HTERT RPE-1 (cell line): Measurements from ENCODE around the gene IKZF3.
"Not testable (repeated sequence)": the region's sequence is repeated elsewhere in the genome, so short reads cannot be mapped to it uniquely, and the experiment has no call there.

Experiments used
- in situ Hi-C: fragments of 300-500 bp; cut with MboI; formaldehyde crosslinking; loops from 4 replicates; pipeline ENCODE4 v1.14.3; 2020; ENCODE audit warnings: low sequenced_read_pairs

IKZF3 gene

DNA sequence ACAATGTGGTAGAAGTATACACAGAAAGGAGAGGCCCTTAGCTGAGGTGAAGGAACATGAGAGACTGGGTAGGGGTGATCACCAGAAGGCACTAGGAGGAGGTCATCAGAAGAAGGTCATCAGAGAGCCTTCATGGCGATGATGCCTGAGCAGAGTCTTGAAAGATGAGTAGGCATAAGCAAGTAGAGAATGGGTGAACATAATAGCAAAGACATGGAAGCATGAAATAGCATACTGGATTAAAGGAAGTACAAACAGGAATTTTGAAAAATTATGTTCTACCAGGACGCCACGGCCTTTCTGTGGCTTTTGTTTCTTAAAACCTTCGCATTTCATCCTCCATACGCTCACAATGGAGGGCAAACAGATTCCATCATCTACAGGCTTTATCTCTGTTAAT, 2.9 kb downstream of the IKZF3 start:
- in situ Hi-C loops: no loop called here

DNA sequence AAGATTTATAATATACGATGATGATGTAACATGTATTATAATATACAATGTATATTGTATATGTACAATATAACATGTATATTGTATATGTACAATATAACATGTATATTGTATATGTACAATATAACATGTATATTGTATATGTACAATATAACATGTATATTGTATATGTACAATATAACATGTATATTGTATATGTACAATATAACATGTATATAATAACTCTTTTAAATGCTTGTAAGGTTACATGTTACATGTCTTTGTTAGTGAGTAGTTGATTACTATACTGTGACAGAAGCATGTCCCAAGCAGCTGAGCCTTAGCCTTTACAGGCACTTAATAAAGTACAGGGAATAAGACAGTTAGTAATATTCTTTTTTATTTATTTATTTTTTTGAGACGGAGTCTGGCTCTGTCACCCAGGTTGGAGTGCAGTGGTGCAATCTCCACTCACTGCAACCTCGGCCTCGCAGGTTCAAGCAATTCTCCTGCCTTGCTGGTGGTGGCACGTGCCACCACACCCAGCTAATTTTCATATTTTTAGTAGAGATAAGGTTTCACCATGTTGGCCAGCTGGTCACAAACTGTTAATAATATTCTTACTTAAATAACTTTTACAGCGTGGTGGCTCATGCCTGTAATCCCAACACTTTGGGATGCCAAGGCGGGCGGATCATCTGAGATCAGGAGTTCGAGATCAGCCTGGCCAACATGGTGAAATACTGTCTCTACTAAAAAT, 8.0 kb downstream of the IKZF3 start:
- in situ Hi-C loops: not testable (repeated sequence)

DNA sequence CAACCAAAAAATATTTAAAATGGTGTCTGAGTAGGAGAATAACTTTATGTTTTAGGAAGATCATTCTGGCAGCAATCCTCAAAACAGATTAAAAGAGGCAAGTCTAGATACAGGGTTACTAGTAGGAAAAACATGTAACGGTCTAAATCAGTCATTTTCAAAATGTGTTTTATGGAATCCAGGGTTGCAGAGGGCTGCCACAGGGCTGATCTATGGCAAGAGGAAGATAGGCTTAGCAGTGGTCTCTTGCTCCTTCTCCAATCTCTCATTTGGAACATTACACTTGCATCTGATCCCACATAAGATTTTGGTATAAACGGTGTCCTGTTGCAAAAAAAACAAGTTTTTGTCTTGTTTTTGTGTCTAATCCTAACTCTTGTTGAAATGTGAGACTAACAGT, 9.2 kb downstream of the IKZF3 start:
- in situ Hi-C loops: no loop called here

DNA sequence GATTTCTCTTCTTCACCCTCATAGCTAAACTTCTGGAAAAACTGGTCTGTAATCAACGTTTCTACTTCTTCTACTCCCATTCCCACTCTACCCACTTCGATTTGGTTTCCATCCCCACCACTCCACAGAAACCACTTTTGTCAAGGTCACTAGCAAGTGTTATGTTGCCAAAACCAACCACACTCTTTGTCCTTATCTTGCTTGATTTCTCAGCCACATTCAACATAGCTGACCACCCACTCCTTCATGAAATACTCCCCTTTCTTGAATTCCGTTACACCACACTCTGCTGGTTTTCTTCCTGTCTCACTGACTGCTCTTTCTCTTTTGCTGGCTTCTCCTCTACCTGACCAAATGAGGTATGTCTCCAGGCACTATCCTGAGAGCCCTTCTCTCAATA, 11.9 kb downstream of the IKZF3 start:
- in situ Hi-C loops: no loop called here

DNA sequence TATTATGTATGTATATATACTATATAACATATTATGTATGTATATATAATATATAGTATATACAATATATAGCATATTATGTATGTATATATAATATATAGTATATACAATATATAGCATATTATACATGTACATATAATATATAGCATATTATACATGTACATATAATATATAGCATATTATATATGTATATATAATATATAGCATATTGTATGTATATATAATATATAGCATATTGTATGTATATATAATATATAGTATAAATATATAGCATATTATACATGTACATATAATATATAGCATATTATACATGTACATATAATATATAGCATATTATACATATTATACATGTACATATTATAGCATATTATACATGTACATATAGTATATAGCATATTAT, 13.9 kb downstream of the IKZF3 start:
- in situ Hi-C loops: not testable (repeated sequence)

DNA sequence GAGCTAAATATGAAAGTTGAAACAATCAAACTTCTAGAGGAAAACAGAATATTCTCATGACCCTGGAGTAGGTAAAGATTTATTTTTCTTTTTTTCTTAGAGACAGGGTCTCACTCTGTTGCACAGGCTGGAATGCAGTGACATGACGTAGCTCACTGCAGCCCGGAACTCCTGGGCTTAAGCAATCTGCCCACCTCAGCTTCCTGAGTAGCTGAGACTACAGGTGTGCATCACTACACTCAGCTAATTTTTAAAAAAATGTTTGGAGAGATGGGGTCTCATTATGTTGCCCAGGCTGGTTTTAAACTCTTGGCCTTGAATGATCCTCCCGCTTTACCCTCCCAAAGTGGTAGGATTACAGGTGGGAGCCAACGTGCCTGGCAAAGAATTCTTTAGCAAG, 15.5 kb downstream of the IKZF3 start:
- in situ Hi-C loops: no loop called here

DNA sequence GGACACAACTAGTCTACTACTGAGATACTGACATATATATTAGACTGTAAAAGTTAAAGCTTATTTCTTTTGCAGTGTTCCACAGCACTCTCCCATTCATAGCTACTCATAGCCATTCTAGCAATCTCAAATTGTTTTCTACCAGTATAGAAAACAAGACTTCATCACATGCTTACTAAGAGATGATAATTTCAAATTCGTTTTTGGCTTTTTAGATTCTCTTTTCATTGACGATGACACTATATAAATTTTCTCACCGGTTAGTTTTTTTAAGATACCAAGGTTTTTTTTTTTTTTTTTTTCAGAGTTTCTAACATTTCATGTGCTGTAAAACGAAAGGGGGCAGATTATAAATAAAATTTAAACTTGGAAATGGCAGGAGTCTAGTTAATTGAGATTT, 17.9 kb downstream of the IKZF3 start:
- in situ Hi-C loops: no loop called here

DNA sequence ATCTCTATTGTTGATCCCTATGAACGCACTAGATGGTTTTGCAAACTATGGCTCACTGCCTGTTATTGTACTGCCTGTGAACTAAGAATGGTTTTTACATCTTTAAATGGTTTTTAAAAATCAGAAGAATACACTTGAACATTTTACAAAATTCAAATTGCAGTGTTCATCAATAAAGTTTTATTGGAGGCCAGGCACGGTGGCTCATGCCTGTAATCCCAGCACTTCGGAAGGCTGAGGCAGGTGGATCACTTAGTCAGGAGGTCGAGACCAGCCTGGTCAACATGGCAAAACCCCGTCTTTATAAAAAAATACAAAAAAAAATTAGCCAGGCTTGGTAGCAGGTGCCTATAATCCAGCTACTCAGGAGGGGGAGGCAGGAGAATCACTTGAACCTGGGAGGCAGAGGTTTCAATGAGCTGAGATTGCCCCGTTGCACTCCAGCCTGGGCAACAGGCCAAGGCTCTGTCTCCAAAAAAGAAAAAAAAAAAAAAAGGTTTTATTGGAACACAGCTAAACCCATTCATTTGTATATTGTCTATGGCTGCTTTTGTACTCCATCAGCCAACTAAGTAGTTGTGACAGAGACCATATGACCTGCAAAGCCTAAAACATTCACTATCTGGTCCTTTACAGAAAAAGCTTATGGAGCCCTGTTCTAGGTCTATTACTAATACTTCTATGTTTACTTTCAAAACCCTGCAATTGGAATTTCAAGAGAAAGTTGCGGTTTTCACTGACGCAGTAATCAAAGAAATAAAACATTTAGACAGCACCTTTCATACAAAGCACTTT, 18.9 kb downstream of the IKZF3 start:
- in situ Hi-C loops: no loop called here

DNA sequence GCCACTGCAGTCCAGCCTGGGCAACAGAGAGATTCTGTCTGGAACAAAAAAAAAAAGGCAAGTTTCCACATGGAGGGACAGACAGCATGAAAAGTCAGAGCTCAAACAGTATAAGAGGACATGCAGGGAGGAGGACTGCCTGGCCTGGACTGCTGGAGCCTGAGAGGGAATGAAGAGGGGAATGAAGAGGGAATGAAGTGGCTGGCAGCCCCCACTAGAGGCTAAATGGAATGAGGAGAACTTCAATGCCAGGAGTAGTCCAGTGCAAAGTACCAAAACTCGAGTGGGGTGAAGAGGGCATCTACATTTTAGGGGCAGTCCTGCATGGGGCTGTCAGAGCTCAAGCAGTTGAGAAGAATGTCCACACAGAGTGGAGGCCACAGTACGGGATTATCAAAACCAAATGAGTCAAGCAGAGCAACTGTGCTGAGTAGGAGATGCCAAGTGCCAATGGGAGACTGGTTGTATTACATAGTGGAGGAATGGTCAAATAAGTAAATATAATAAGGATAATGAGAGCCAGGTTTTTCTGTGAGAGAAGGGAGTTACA, 22.9 kb downstream of the IKZF3 start:
- in situ Hi-C loops: no loop called here

DNA sequence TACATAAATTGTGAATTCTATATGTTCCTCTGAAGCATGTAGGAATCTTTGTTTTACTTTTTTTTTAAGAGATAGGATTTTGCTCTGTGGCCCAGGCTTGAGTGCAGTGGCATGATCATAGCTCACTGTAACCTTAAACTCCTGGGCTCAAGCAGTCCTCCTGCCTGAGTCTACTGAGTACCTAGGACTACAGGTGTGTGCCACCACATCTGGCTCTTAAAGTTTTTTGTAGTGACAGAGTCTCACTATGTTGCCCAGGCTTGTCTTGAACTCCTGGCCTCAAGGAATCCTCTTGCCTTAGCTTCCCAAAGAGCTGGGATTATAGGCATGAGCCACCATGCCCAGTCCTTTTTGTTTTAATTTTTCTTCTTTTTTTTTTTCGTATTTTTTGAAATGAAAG, 25.3 kb downstream of the IKZF3 start:
- in situ Hi-C loops: no loop called here

DNA sequence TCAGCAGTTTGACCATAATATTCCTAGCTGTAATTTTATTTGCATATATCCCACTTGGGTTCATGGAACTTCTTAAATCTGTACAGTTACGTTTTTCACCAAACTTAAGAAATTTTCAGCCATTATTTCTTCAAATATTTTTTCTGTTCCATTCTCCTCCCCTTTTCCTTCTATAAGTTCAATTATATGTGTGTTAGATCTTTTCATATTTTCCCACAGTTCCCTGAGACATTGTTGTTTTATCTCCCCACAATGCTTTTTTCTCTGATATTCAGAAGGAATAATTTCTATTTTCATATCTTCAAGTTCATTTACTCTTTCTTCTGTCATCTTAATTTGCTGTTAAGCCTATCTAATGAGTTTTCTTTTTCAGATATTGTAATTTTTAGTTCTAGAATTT, 26.1 kb downstream of the IKZF3 start:
- in situ Hi-C loops: no loop called here

DNA sequence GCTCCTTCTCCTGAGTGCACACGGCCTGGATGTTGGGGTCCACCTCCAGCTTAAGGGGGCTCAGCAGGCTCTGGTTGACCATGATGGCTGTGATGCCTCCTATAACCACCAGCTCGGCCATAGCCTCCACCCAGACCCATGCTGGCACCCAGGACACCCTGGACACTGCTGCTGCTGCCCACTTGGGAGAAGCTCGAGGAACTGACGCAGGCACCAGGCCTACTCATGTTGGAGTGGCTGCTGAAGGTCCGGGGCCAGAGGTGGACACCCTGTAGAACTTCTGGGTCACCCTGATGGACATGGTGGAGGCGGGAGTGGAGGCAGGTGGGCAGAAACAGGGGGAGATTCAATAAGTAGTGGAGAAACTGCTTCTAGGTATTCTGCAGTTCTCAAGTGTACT, 28.0 kb downstream of the IKZF3 start:
- in situ Hi-C loops: no loop called here

DNA sequence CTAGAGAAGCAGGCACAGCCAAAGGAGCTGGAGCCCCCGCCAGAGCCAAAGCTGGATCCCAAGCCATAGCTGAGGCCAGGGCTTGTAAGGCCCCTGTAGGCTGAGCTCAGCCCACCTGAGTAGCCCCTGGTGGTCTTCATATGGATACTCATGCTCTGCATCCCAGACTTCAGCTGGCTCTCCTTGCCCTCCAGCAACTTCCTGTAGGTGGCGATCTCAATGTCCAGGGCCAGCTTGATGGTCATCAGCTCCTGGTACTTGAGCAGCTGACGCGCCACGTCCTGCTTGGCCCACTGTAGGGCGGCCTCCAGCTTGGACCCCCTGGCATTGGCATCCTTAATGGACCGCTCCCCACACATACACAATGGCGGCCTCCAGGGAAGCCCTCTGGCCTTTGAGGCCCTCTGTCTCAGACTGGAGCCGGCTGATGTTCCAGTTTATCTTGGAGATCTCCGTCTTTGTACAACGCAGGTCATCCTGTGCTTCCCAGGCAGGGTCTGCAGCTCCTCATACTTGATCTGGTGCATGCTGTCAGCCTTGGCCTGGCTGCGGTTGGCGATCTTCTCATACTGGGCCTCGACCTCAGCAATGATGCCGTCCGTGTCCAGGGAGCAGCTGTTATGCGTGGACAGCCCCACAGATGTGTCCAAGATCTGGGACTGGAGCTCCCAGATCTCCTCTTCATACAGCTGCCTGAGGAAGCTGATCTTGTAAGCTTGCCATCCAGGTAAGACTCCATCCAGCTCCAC, 28.9 kb downstream of the IKZF3 start:
- in situ Hi-C loops: no loop called here

DNA sequence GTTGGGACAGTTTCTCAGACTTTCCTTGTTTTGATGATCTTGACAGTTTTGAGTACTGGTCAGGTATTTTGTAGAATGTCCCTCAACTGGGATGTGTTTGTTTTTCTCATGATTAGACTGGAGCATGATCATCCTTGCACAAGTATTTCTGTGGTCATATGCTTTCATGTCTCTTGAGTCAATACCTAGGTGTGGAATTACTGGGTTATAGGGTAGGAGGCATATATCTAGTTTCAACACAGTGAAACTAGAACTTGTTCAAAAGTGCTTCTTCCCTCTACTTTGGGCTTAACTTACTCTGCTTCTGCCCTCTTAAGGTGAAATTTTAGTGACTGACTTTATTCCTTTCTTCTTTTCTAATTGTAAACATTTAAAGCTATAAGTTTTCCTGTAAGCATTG, 30.1 kb downstream of the IKZF3 start:
- in situ Hi-C loops: no loop called here

DNA sequence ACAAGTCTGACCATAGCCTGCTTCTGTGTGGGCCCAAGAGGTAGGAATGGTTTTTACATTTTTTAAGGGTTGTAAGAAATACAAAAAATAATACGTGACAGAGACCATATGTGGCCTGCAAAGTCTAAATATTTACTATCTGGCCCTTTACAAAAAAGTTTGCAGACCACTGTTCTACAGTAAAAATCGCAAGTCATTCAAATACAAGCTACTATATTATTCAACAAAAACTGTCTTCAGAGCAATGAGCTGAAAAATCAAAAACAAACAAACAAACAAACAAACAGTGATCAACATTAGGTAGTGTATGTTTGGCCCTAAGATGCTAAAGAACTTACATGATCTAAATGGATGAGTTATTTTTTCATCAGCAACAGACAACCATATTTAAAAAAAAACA, 32.5 kb downstream of the IKZF3 start:
- in situ Hi-C loops: no loop called here

DNA sequence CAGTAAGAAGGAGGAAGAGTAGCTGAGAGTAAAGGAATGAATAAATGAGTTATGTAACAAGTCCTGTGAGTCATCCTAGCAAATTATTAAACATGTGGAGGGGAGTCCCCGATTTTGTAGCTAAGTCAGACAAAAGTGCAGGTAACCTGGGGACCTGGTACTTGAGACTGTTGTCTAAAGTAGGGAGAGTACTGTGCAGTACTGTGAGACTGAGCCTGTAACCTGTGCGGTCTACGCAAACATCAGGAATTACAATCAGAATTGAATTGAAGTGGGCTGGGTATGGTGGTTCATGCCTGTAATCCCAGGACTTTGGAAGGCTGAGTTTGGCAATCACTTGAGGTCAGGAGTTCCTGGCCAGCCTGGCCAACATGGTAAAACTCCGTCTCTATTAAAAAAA, 35.7 kb downstream of the IKZF3 start:
- in situ Hi-C loops: no loop called here

DNA sequence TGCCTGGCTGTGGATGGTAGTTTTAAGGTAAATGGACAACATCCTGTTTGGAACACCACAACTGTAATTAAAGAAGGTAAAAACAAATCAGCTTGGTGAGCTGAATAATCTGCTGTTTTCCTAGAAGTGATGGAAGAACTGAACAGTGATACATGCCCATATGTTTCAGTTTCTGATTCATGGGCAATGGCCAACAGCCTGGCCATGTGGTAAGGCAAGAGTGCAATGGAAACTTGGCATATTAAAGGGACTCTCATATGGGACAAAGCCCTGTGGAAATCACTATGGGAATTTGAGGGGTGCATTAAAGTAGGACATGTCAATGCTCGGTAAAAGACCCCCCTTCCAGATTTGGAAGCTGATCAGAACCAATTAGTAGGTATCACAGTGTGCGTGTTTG, 37.8 kb downstream of the IKZF3 start:
- in situ Hi-C loops: no loop called here

DNA sequence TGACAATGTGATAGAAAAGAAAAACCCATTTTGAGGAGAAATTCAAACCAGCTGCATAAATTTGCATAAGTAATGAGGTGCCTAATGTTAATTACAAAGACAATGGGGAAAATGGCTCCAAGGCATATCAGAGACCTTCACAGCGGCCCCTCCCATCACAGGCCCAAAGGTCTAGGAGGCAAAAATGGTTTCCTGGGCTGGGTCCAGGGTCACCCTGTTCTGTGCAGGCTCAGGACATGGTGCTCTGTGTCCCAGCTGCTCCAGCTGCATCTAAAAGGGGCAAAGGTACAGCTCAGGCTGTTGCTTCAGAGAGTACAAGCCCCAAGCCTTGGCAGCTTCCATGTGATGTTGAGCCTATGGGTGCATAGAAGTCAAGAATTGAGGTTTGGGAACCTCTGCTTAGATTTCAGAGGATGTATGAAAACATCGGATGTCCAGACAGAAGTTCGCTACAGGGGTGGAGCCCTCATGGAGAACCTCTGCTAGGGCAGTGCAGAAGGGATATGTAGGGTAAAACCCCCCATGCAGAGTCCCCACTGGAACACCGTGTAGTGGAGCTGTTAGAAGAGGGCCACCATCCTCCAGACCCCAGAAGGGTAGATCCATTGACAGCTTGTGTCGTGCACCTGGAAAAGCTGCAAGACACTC, 40.6 kb downstream of the IKZF3 start:
- in situ Hi-C loops: no loop called here

DNA sequence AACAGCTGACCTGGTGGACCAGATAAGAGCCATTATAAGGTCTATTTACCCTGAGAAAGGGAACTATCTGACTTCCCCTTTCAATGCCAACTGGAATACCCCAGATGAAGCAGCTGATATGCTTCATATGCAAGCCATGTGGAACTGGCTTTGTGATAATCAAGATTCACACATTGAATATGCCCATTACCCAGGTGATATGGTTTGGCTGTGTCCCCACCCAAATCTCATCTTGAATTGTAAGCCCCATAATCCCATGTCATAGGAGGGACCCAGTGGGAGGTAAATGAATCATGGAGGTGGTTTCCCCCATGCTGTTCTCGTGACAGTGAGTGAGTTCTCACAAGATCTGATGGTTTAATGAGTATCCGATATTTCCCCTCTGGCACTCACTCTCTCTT, 42.1 kb downstream of the IKZF3 start:
- in situ Hi-C loops: no loop called here

DNA sequence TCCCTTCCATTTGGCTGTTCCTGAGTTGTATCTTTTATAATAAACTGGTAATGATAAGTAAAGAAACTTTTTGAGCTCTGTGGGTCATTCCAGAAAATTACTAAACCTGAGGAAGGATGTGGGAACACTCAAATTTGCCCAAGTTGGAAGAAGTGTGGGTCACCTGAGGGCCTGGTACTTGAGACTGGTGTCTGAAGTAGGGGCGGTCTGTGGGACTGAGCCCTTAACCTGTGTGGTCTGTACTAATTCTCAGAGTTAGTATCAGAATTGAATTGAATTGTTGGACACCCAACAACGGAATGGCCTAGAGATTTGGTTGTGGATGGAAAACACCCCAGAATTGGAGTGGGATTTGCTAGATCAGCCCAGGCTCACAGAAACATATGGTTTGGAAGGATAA, 43.1 kb downstream of the IKZF3 start:
- in situ Hi-C loops: no loop called here

DNA sequence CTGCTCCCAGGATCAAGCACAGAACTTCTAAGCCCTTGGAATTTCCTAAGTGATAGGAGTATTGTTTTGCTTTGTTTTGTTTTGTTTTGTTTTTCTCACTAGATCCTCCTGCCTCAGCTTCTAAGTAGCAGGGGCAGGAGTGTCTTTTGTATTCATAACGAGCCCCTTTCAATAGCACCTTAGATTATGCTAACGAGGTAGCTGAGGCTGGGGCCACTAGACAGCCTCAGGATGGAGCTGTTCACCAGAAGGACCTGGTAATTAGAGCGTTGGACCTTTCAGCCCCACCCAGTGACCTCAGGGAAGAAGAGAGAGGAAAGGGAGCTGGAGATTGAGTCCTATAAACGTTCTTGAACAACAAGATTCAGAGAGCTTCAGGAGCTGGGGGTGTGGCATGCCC, 43.6 kb downstream of the IKZF3 start:
- in situ Hi-C loops: no loop called here
